ENCODE measurements around the gene KRIT1.

- TF ChIP-seq MZF1 (CRISPR knock-in tag; IDR thresholded peaks at IDR 0.05; ENCODE audit: borderline replicate concordance) (no peak), SUZ12 (IDR thresholded peaks at IDR 0.05; ENCODE audit: low read depth, low read length) (no peak), FOXK1 (CRISPR knock-in tag; IDR thresholded peaks at IDR 0.05; ENCODE audit: borderline replicate concordance, low read depth) (no peak), CTCF (CRISPR knock-in tag; IDR thresholded peaks at IDR 0.05) (no peak), HMGA1 (CRISPR knock-in tag; conservative IDR thresholded peaks at IDR 0.05) (no peak), MAZ (IDR thresholded peaks at IDR 0.05; ENCODE audit: borderline replicate concordance, low read depth, low read length) (no peak), MAZ (CRISPR knock-in tag; IDR thresholded peaks at IDR 0.05; ENCODE audit: low read depth) (no peak), GMEB1 (CRISPR knock-in tag; IDR thresholded peaks at IDR 0.05; ENCODE audit: borderline replicate concordance) (no peak), HOXA3 (CRISPR knock-in tag; IDR thresholded peaks at IDR 0.05) (no peak), ZBTB7A (CRISPR knock-in tag; IDR thresholded peaks at IDR 0.05) (no peak), ZBTB25 (CRISPR knock-in tag; IDR thresholded peaks at IDR 0.05) (no peak)
Observed at GRCh38 chr7:92158660-92159575, 86.8 kb downstream of the KRIT1 start.
